Astrocyte (in vitro differentiated cells and primary cell): Measurements from ENCODE around the gene KCNG2. TPM values are rescaled to one million over a fixed set of nuclear protein-coding genes. Genes with fewer than 3 reads are reported as not detected.

ENCODE experiments used
- DNase-seq: peaks from one replicate; pipeline ENCODE4 v3.0.0-alpha.2; 2010; ENCODE audit warnings: low read depth
- FAIRE-seq: peaks from 2 replicates; lab custom pipeline; 2011; peaks lifted over from hg19 to GRCh38; lab: Jason Lieb, UNC
- H2AFZ ChIP-seq: 2 replicates; pipeline ENCODE4 v1.6.0; 2012; ENCODE audit warnings: low read depth, low read length, inconsistent platforms
- H3K27ac ChIP-seq: 2 replicates; pipeline ENCODE4 v1.5.1; 2011; ENCODE audit warnings: low read depth, low read length, inconsistent platforms
- H3K27me3 ChIP-seq: 2 replicates; pipeline ENCODE4 v1.6.0; 2011; ENCODE audit warnings: low read length, inconsistent platforms; ENCODE audit not compliant: insufficient read depth
- H3K36me3 ChIP-seq: 2 replicates; pipeline ENCODE4 v1.5.1; 2011; ENCODE audit warnings: low read length, inconsistent platforms; ENCODE audit not compliant: insufficient read depth
- H3K4me1 ChIP-seq: 2 replicates; pipeline ENCODE4 v1.5.1; 2011; ENCODE audit warnings: low read length, inconsistent platforms; ENCODE audit not compliant: insufficient read depth
- H3K4me2 ChIP-seq: 2 replicates; pipeline ENCODE4 v1.6.0; 2012; ENCODE audit warnings: low read length, inconsistent platforms
- H3K4me3 ChIP-seq: 2 replicates; pipeline ENCODE4 v1.5.1; 2011; ENCODE audit warnings: low read depth, mild to moderate bottlenecking, low read length, inconsistent platforms; ENCODE audit not compliant: insufficient read depth
- H3K79me2 ChIP-seq: 2 replicates; pipeline ENCODE4 v1.6.0; 2012; ENCODE audit warnings: mild to moderate bottlenecking, low read length, inconsistent platforms; ENCODE audit not compliant: insufficient read depth
- H3K9ac ChIP-seq: 2 replicates; pipeline ENCODE4 v1.6.0; 2012; ENCODE audit warnings: mild to moderate bottlenecking, low read length, inconsistent platforms
- H3K9me3 ChIP-seq: 2 replicates; pipeline ENCODE4 v1.5.1; 2012; ENCODE audit warnings: low read depth, mild to moderate bottlenecking, low read length, inconsistent platforms; ENCODE audit not compliant: insufficient read depth
- H4K20me1 ChIP-seq: 2 replicates; pipeline ENCODE4 v1.6.0; 2012; ENCODE audit warnings: low read length, inconsistent platforms; ENCODE audit not compliant: insufficient read depth
- H3K27ac Mint-ChIP-seq: one replicate; pipeline ENCODE4 v1.8.0; 2021; ENCODE audit warnings: mild to moderate bottlenecking, mixed read lengths; ENCODE audit not compliant: unreplicated experiment
- H3K27me3 Mint-ChIP-seq: one replicate; pipeline ENCODE4 v1.8.0; 2021; ENCODE audit warnings: low read depth, mixed read lengths; ENCODE audit not compliant: unreplicated experiment
- H3K36me3 Mint-ChIP-seq: one replicate; pipeline ENCODE4 v1.8.0; 2021; ENCODE audit warnings: low read depth, mixed read lengths; ENCODE audit not compliant: unreplicated experiment
- H3K4me1 Mint-ChIP-seq: one replicate; pipeline ENCODE4 v1.8.0; 2021; ENCODE audit warnings: low read depth, mixed read lengths; ENCODE audit not compliant: unreplicated experiment
- H3K4me3 Mint-ChIP-seq: one replicate; pipeline ENCODE4 v1.8.0; 2021; ENCODE audit warnings: mild to moderate bottlenecking, moderate library complexity, mixed read lengths; ENCODE audit not compliant: unreplicated experiment
- H3K9me3 Mint-ChIP-seq: one replicate; pipeline ENCODE4 v1.8.0; 2021; ENCODE audit warnings: mild to moderate bottlenecking, mixed read lengths; ENCODE audit not compliant: unreplicated experiment
- CTCF ChIP-seq: IDR thresholded peaks from 2 replicates; pipeline ENCODE4 v1.5.1; 2011; ENCODE audit warnings: low read depth, mild to moderate bottlenecking, inconsistent platforms, low read length, moderate library complexity; ENCODE audit not compliant: insufficient read depth
- EZH2 ChIP-seq: IDR thresholded peaks from 2 replicates; pipeline ENCODE4 v1.6.1; 2012; ENCODE audit warnings: mild to moderate bottlenecking, low read length, inconsistent platforms; ENCODE audit not compliant: insufficient read depth
- total RNA-seq: library from RNA; stranded (reverse); gene quantifications from 2 replicates; pipeline ENCODE4 v1.2.1, GENCODE V29; 2021

The KCNG2 gene
- total RNA-seq, 1 donor from 2014 or later = 0.16 TPM

- H3K4me3 ChIP-seq = no peak overlapping the region
- H3K4me1 ChIP-seq = no peaks in the 10 kb centered on the region
- H3K79me2 ChIP-seq = peaks cover 57% of the 10 kb centered on the region
- Mint-ChIP-seq H3K9me3 (peaks cover 31% of the 10 kb centered on the region), H3K4me1 (no peaks in the 10 kb centered on the region), H3K27me3 (no peaks in the 10 kb centered on the region), H3K4me3 (no peak overlapping the region), H3K36me3 (peaks cover 60% of the 10 kb centered on the region), H3K27ac (no peak overlapping the region)
- H2AFZ ChIP-seq = no peak overlapping the region
- DNase-seq (no peak), FAIRE-seq (no peak)
- peaks cover 10% of the 10 kb centered on the region for H3K9me3 ChIP-seq
- TF ChIP-seq EZH2 = no peak
- H4K20me1 ChIP-seq = peaks cover 57% of the 10 kb centered on the region
- peaks cover under 1% of the 10 kb centered on the region for H3K36me3 ChIP-seq
- no peak overlapping the region for H3K9ac ChIP-seq
- H3K27ac ChIP-seq = no peak overlapping the region
- H3K4me2 ChIP-seq = no peak overlapping the region
- no peaks in the 10 kb centered on the region for H3K27me3 ChIP-seq
Measured at GRCh38 chr18:79930020-79930642, 132.4 kb downstream of the KCNG2 start.

GRCh38 chr18:79931475-79931874 is 133.7 kb downstream of the KCNG2 start:
- Histone ChIP-seq H4K20me1 (peaks cover 58% of the 10 kb centered on the region), H3K27ac (no peak overlapping the region), H3K27me3 (no peaks in the 10 kb centered on the region), H2AFZ (no peak overlapping the region), H3K4me2 (no peak overlapping the region), H3K79me2 (peaks cover 71% of the 10 kb centered on the region), H3K4me1 (no peaks in the 10 kb centered on the region), H3K36me3 (peaks cover 4% of the 10 kb centered on the region), H3K4me3 (no peak overlapping the region), H3K9ac (no peak overlapping the region), H3K9me3 (peaks cover 13% of the 10 kb centered on the region)
- Mint-ChIP-seq H3K4me1 (no peaks in the 10 kb centered on the region), H3K27ac (no peak overlapping the region), H3K36me3 (peaks cover 64% of the 10 kb centered on the region), H3K27me3 (no peaks in the 10 kb centered on the region), H3K9me3 (peaks cover 33% of the 10 kb centered on the region), H3K4me3 (no peak overlapping the region)
- no peak for DNase-seq
- TF ChIP-seq EZH2 = no peak
- no peak for TF ChIP-seq CTCF
- no peak for FAIRE-seq

GRCh38 chr18:79932907-79933306 is 135.2 kb downstream of the KCNG2 start:
- Mint-ChIP-seq H3K27ac (no peak overlapping the region), H3K4me3 (no peak overlapping the region), H3K4me1 (no peaks in the 10 kb centered on the region), H3K9me3 (peaks cover 33% of the 10 kb centered on the region), H3K27me3 (no peaks in the 10 kb centered on the region), H3K36me3 (peaks cover 67% of the 10 kb centered on the region)
- Histone ChIP-seq H2AFZ (no peak overlapping the region), H3K27me3 (no peaks in the 10 kb centered on the region), H3K9ac (no peak overlapping the region), H3K36me3 (peaks cover 4% of the 10 kb centered on the region), H3K79me2 (peaks cover 77% of the 10 kb centered on the region), H3K9me3 (peaks cover 13% of the 10 kb centered on the region), H3K27ac (no peak overlapping the region), H3K4me2 (no peak overlapping the region), H4K20me1 (peaks cover 54% of the 10 kb centered on the region), H3K4me1 (no peaks in the 10 kb centered on the region), H3K4me3 (no peak overlapping the region)
- FAIRE-seq (no peak), DNase-seq (no peak)
- no peak for TF ChIP-seq CTCF
- TF ChIP-seq EZH2 = no peak
